A673 (cell line): ENCODE results near the gene VPS41. TPM values are rescaled to one million over a fixed set of nuclear protein-coding genes. Genes with fewer than 3 reads are reported as not detected.

Source experiments
- BruUV-seq: library from RNA; stranded (reverse); fragments of 400-500 nt; replicated peaks from 2 replicates; lab custom pipeline; 2021; lab: Mats Ljungman, UMichigan
- CTCF ChIA-PET: fragments of 300-600 bp; sonication (Branson Sonifier 250); formaldehyde crosslinking; loops from one replicate; lab custom pipeline; 2022; ENCODE audit warnings: antibody characterized with exemption; lab: Charles Lee
- POLR2A ChIA-PET: fragments of 300-600 bp; sonication (Branson Sonifier 250); formaldehyde crosslinking; loops from one replicate; lab custom pipeline; 2022; ENCODE audit warnings: antibody characterized with exemption; ENCODE audit not compliant: low non-redundant PET; lab: Charles Lee
- DNase-seq: peaks from one replicate; pipeline ENCODE4 v3.0.0-alpha.2; 2015; ENCODE audit warnings: low spot score
- H3K27ac ChIP-seq: fragments of 200-600 bp; sonication (generic); 2 replicates; pipeline ENCODE4 v1.5.1; 2016; ENCODE audit warnings: mixed run types, low read depth, mild to moderate bottlenecking, mixed read lengths, antibody characterized with exemption, low read length; ENCODE audit not compliant: poor library complexity, severe bottlenecking
- H3K27me3 ChIP-seq: fragments of 200-600 bp; sonication (generic); replicated peaks from 2 replicates; pipeline ENCODE4 v1.6.1; 2017; ENCODE audit warnings: mixed run types, low read depth, mild to moderate bottlenecking, mixed read lengths, antibody characterized with exemption, low read length; ENCODE audit not compliant: insufficient read depth, poor library complexity
- H3K36me3 ChIP-seq: fragments of 200-600 bp; sonication (generic); 2 replicates; pipeline ENCODE4 v1.6.1; 2016; ENCODE audit warnings: mixed run types, mild to moderate bottlenecking, mixed read lengths, antibody characterized with exemption, low read length; ENCODE audit not compliant: insufficient read depth, poor library complexity, severe bottlenecking
- H3K4me1 ChIP-seq: fragments of 200-600 bp; sonication (generic); 2 replicates; pipeline ENCODE4 v1.6.1; 2017; ENCODE audit warnings: mixed run types, mild to moderate bottlenecking, mixed read lengths, antibody characterized with exemption, low read length; ENCODE audit not compliant: insufficient read depth, poor library complexity, severe bottlenecking
- H3K4me3 ChIP-seq: fragments of 200-600 bp; sonication (generic); 2 replicates; pipeline ENCODE4 v1.5.1; 2016; ENCODE audit warnings: low read depth, mixed run types, mild to moderate bottlenecking, mixed read lengths, low read length; ENCODE audit not compliant: poor library complexity, severe bottlenecking
- H3K9me3 ChIP-seq: fragments of 200-600 bp; sonication (generic); 2 replicates; pipeline ENCODE4 v1.6.1; 2016; ENCODE audit warnings: mixed run types, low read depth, mild to moderate bottlenecking, mixed read lengths, antibody characterized with exemption, low read length; ENCODE audit not compliant: poor library complexity, severe bottlenecking
- CTCF ChIP-seq: fragments of 300-800, 200-600 bp; sonication (generic); conservative IDR thresholded peaks from 2 replicates; pipeline ENCODE4 v1.5.1; 2017; ENCODE audit warnings: low read depth, mild to moderate bottlenecking, antibody characterized with exemption, low read length, moderate library complexity, mixed read lengths
- EZH2 ChIP-seq: fragments of 200-600 bp; sonication (generic); IDR thresholded peaks from 2 replicates; pipeline ENCODE4 v1.6.1; 2017; ENCODE audit warnings: borderline replicate concordance, low read depth, mild to moderate bottlenecking, mixed read lengths, antibody characterized with exemption, low read length; ENCODE audit not compliant: poor library complexity, severe bottlenecking
- intact Hi-C: fragments of 100-400 bp; cut with micrococcal nuclease; formaldehyde crosslinking; loops from one replicate; pipeline ENCODE4 v1.10.0; 2022; ENCODE audit not compliant: unreplicated experiment
- total RNA-seq: library from RNA; stranded (reverse); gene quantifications from 2 replicates; pipeline ENCODE4 v1.2.3, GENCODE V29; 2021

The VPS41 gene
- total RNA-seq, 1 experiment from 2014 or later, result 45.8 TPM

- CTCF ChIA-PET, result interaction anchor here (1.0 kb wide), 1 partner anchor 723 kb away, joined by 9 read pairs; no protein-coding TSS in a partner anchor
- no peaks in the 10 kb centered on the region for H3K4me1 ChIP-seq
- no peak overlapping the region for H3K4me3 ChIP-seq
- no TSS peak for BruUV-seq
- H3K27me3 ChIP-seq, result no peaks in the 10 kb centered on the region
- DNase-seq, result peak; percentile 65
- intact Hi-C loops, result loop anchor here (1.0 to 2.0 kb wide), 2 partner anchors 668 to 723 kb away; no protein-coding TSS in a partner anchor
- POLR2A ChIA-PET, result no interaction called here
- TF ChIP-seq EZH2, result no peak
- TF ChIP-seq CTCF, result peak; percentile 80
- H3K36me3 ChIP-seq, result no peaks in the 10 kb centered on the region
- no peaks in the 10 kb centered on the region for H3K9me3 ChIP-seq
- no peak overlapping the region for H3K27ac ChIP-seq
These were observed 112.1 kb downstream of the VPS41 start for GRCh38 chr7:38796626-38797501.

DNA sequence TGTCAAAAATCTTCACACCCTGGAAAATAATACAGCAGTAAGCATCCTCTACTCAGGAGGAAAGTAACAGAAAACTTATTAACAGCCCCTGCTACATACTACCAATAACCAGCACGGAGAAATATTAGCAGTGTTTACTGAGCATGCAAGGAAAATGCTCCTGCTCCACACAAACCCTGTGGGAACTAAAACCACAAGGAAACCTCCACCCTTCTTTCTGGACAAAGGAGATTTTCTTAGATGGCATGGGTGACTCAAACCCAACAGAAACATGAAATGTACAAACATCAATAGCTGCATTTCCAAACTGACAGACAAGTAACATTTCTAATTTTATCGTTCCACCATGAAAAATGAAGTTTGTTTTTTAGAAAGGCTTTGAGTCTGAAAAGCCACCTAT lies 113.4 kb downstream of the VPS41 start:
- Histone ChIP-seq H3K4me1 (no peaks in the 10 kb centered on the region), H3K27me3 (no peaks in the 10 kb centered on the region), H3K36me3 (no peaks in the 10 kb centered on the region), H3K4me3 (no peak overlapping the region), H3K27ac (no peak overlapping the region), H3K9me3 (no peaks in the 10 kb centered on the region)
- ChIA-PET CTCF (interaction anchor here (1.0 kb wide), 1 partner anchor 725 kb away, joined by 9 read pairs; no protein-coding TSS in a partner anchor), POLR2A (no interaction called here)
- BruUV-seq, result no TSS peak
- DNase-seq, result no peak
- intact Hi-C loops, result no loop called here
- no peak for TF ChIP-seq CTCF
- TF ChIP-seq EZH2, result no peak

DNA sequence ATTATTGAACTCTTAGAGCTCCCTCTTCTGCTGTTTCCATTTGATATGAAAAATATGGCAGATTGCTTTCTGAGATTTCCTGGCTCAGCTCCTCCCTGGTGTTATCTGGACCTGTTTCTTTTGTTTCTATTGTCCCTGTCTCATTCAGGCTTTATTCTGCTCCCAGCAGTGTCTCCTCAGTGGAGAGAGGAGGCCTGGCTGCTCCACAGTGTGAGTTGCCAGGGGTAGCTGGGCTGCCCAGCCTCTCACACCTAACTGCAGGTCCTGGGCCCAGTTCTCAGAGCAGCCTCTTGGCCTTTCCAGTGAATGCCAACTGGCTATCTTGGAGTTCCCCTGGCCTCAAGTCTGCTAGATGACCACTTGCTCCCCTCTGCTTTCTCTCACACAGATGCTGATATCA lies 127.0 kb downstream of the VPS41 start:
- TF ChIP-seq EZH2, result no peak
- no peak for TF ChIP-seq CTCF
- no peak for DNase-seq
- no peaks in the 10 kb centered on the region for H3K36me3 ChIP-seq
- no peak overlapping the region for H3K27ac ChIP-seq
- no TSS peak for BruUV-seq
- no peaks in the 10 kb centered on the region for H3K27me3 ChIP-seq
- no peaks in the 10 kb centered on the region for H3K4me1 ChIP-seq
- H3K9me3 ChIP-seq, result no peaks in the 10 kb centered on the region
- ChIA-PET POLR2A (no interaction called here), CTCF (no interaction called here)
- no peak overlapping the region for H3K4me3 ChIP-seq
- intact Hi-C loops, result no loop called here
